Sigmoid colon (tissue), 7 donors: ENCODE results near the gene SCARF1. TPM values are rescaled to one million over a fixed set of nuclear protein-coding genes. Genes with fewer than 3 reads are reported as not detected.

Experiments used
- DNase-seq: peaks from one replicate; pipeline ENCODE4 v3.0.0-alpha.2; 2019
- H3K27ac ChIP-seq, 4 donors: fragments of 200-600 bp; sonication (generic); one replicate each; pipeline ENCODE4 v1.5.1; 2016 to 2019; ENCODE audit warnings: mild to moderate bottlenecking in 1 of 4
- H3K27me3 ChIP-seq, 3 donors: fragments of 200-600 bp; sonication (generic); one replicate each; pipeline ENCODE4 v1.5.1; 2019; ENCODE audit warnings: mild to moderate bottlenecking in 1 of 3
- H3K36me3 ChIP-seq, 4 donors: fragments of 200-600 bp; sonication (generic); one replicate each; pipeline ENCODE4 v1.5.1; 2016 to 2019
- H3K4me1 ChIP-seq, 4 donors: fragments of 200-600 bp; sonication (generic); one replicate each; pipeline ENCODE4 v1.5.1; 2017 to 2019
- H3K4me3 ChIP-seq, 4 donors: fragments of 200-600 bp; sonication (generic); one replicate each; pipeline ENCODE4 v1.5.1; 2017 to 2019; ENCODE audit warnings: mild to moderate bottlenecking in 2 of 4, moderate library complexity in 1 of 4
- H3K9me3 ChIP-seq, 4 donors: fragments of 200-600 bp in 3 of 4; sonication (generic) in 3 of 4; one replicate each; pipeline versions ENCODE4 v1.5.1 to v1.6.1; 2013 to 2019
- EP300 ChIP-seq, 4 donors: sonication (generic); formaldehyde crosslinking; IDR thresholded peaks; one replicate each; pipeline ENCODE4 v1.6.1; 2017; ENCODE audit warnings: antibody characterized with exemption in 4 of 4
- POLR2A ChIP-seq, 2 donors: fragments of 450-650 bp; IDR thresholded peaks; one replicate each; pipeline ENCODE4 v1.6.1; 2016; ENCODE audit warnings: antibody characterized with exemption in 2 of 2, mild to moderate bottlenecking in 2 of 2, moderate library complexity in 2 of 2
- POLR2AphosphoS5 ChIP-seq, 4 donors: sonication (generic); formaldehyde crosslinking; IDR thresholded peaks; one replicate each; pipeline ENCODE4 v1.6.1; 2017; ENCODE audit warnings: antibody characterized with exemption in 4 of 4
- WGBS, 2 donors: extraction: QIAGEN DNeasy Blood & Tissue Kit; methylation state at CpG; one replicate each; pipeline ENCODE4 v1.1.7; 2013; 5-methylcytosine and 5-hydroxymethylcytosine counted together
- intact Hi-C: fragments of 100-400 bp; cut with DNase I; formaldehyde crosslinking; loops from one replicate; pipeline ENCODE4 v1.15.1; 2023
- polyA plus RNA-seq, 3 donors: library from polyadenylated mRNA; stranded (reverse); fragments of 200-250 nt; gene quantifications; one replicate each; pipeline ENCODE4 v1.2.3, GENCODE V29; 2013
- total RNA-seq, 4 donors: library from RNA; depleted of rRNA; stranded (reverse); fragments of >200 nt; gene quantifications; one replicate each; pipeline ENCODE4 v1.1.0, GENCODE V29; 2016
- TF ChIP-seq, protein P1 (sequence below), 4 experiments: fragments of 450-650 bp in 3 of 4; fragments of 200-600 bp in 1 of 4; IDR thresholded peaks; one replicate each; pipeline ENCODE4 v1.5.1; 2016 to 2019; ENCODE audit warnings: antibody characterized with exemption in 4 of 4, mild to moderate bottlenecking in 3 of 4, moderate library complexity in 2 of 4
- donor health status: healthy with polysubstance abuse.
- donor health status: Bipolar disorder and iron deficiency.
- donor health status: healthy.

The SCARF1 gene
- total and polyA plus RNA-seq, 7 donors = 2.1 to 10.2 (median 5.4) TPM

DNA sequence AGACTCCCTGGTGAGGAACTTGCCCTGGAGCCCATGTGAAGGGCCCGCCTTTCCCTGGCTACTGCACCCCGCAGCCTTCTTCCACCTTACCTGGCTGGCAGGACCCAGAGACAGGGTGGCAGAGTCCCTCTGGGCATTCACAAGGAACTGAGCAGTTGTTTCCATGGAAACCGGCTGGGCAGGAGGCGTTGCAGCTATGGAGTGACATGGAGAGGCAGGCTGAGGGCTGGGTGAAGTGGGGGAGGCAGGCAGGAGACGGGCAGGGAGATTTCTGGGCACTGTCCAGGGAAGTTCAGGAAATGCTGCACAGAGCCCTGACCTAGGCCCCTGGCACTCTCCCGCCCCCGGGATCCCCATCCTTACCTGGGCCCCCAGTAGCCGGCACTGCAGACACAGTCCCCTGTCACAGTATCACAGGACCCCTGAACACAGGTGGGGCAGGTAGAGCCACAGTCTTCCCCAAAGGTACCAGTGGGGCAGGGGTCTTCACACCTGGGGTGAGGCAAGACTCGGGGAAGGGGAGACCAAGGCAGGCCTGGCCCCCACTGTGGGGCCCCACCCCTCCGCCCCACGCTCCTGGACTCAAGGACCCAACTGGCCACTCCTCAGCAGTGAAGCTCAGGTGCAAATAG, 5.9 kb downstream of the SCARF1 start:
- Histone ChIP-seq H3K27me3 (peaks cover 0 to 3% (median 0%) of the 10 kb centered on the region in 3 donors), H3K27ac (no peak overlapping the region), H3K9me3 (no peaks in the 10 kb centered on the region), H3K4me1 (peaks cover 0 to 13% (median 11%) of the 10 kb centered on the region in 4 donors), H3K4me3 (no peak overlapping the region), H3K36me3 (peaks cover 0 to 4% (median 0%) of the 10 kb centered on the region in 4 donors)
- no peak for DNase-seq
- intact Hi-C loops = no loop called here
- 59 to 82% methylated on average over 11 of the region's 11 CpGs for WGBS, 2 donors
- no peak for TF ChIP-seq POLR2AphosphoS5 (IDR thresholded peaks at IDR 0.05)
- TF ChIP-seq EP300 (IDR thresholded peaks at IDR 0.05) = no peak
- TF ChIP-seq, protein P1, sequence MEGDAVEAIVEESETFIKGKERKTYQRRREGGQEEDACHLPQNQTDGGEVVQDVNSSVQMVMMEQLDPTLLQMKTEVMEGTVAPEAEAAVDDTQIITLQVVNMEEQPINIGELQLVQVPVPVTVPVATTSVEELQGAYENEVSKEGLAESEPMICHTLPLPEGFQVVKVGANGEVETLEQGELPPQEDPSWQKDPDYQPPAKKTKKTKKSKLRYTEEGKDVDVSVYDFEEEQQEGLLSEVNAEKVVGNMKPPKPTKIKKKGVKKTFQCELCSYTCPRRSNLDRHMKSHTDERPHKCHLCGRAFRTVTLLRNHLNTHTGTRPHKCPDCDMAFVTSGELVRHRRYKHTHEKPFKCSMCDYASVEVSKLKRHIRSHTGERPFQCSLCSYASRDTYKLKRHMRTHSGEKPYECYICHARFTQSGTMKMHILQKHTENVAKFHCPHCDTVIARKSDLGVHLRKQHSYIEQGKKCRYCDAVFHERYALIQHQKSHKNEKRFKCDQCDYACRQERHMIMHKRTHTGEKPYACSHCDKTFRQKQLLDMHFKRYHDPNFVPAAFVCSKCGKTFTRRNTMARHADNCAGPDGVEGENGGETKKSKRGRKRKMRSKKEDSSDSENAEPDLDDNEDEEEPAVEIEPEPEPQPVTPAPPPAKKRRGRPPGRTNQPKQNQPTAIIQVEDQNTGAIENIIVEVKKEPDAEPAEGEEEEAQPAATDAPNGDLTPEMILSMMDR (IDR thresholded peaks at IDR 0.05) = no peak

DNA sequence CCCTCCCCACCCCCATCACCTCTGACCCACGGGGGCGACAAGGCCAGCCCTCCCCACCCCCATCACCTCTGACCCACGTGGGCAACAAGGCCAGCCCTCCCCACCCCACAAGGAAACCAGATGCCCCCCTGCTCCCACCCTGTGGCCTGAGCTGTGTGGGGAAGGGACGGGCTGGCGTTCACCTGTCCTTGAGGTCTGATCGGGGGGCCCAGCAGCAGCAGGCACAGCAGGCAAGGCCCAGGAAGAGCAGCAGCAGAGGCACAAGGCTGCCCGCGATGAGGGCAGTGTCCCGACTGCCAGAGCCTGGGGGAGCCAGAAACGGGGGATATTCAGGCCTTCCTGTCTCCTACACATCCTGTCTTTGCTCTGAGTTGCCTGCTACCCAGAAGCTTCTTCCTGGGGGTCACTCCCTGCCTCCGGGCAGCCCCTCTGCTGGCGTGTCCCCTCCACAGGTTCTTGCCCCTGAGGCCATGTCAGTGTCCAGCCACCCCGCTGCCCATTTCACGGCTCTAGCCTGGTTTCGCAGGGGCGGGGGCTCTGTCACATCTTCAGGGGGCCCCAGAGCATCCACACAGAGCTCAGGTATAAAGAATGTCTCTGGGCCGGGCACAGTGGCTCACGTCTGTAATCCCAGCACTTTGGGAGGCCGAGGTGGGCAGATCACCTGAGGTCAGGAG, 6.8 kb downstream of the SCARF1 start:
- Histone ChIP-seq H3K9me3 (no peaks in the 10 kb centered on the region), H3K4me1 (peaks cover 0 to 6% (median 6%) of the 10 kb centered on the region in 4 donors), H3K36me3 (peaks cover 0 to 4% (median 0%) of the 10 kb centered on the region in 4 donors), H3K27ac (no peak overlapping the region), H3K27me3 (peaks cover 0 to 3% (median 0%) of the 10 kb centered on the region in 3 donors), H3K4me3 (no peak overlapping the region)
- TF ChIP-seq POLR2A (IDR thresholded peaks at IDR 0.05) = no peak
- TF ChIP-seq, protein P1 (IDR thresholded peaks at IDR 0.05) = no peak
- no peak for TF ChIP-seq POLR2AphosphoS5 (IDR thresholded peaks at IDR 0.05)
- TF ChIP-seq EP300 (IDR thresholded peaks at IDR 0.05) = no peak
- 81 to 86% methylated on average over 19 of the region's 19 CpGs for WGBS, 2 donors
- intact Hi-C loops = no loop called here
- no peak for DNase-seq

DNA sequence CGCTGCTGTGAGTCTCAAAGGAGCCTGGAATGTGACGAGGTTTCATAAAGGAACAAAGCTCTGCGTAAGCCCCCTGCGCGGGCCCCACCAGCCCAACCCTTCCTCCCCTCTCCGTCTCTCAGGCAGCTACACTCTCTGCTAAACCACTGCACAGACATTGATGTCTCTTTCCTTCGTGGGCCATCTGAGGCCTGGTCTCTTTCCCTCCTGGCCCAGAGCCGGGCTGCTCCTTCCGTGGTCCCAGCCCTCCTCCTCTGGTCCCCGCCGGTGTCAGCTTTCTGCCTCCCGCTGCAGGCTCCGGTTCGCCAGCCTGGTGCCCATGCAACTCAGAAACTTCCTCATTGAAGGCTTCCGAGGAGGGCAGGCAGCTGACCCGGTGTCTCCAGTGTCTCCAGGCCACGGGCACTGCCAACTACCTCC, 7.4 kb downstream of the SCARF1 start:
- DNase-seq = no peak
- Histone ChIP-seq H3K36me3 (peaks cover 0 to 4% (median 0%) of the 10 kb centered on the region in 4 donors), H3K27ac (no peak overlapping the region), H3K27me3 (peaks cover 0 to 3% (median 0%) of the 10 kb centered on the region in 3 donors), H3K4me3 (no peak overlapping the region), H3K4me1 (peaks cover 0 to under 1% (median under 1%) of the 10 kb centered on the region in 4 donors), H3K9me3 (no peaks in the 10 kb centered on the region)
- no peak for TF ChIP-seq POLR2AphosphoS5 (IDR thresholded peaks at IDR 0.05)
- TF ChIP-seq POLR2A (IDR thresholded peaks at IDR 0.05) = no peak
- TF ChIP-seq, protein P1 (IDR thresholded peaks at IDR 0.05) = no peak
- no peak for TF ChIP-seq EP300 (IDR thresholded peaks at IDR 0.05)
- intact Hi-C loops = no loop called here
- WGBS, 2 donors = 77 to 87% methylated on average over 17 of the region's 17 CpGs

DNA sequence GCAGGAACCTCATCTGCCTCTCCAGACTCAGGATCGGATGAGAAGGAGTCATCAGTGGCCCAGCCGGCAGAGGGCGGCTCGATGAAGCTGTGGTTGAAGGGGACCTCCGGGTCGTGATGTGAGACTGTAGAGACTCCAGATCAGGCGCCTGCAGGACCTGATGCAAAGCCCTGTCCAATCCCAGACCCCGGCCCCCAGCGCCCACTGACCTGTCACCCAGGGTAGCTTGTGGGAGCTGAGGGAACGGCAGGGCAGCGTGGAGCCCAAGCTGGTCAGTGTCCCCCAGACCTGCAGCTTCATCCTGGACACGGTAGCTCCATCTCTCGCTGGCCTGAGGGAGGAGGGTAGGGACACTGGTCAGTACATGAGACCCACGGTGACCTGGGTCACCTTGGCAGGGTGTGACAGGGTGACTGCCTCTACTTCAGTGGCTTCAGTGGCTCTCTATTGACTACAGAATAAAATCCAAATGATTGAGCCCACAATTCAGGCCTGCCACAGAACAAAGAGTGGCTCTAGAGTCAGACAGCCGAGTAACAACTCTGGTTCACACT, 8.7 kb downstream of the SCARF1 start:
- WGBS, 2 donors = 86 to 88% methylated on average over 15 of the region's 15 CpGs

More for the DNA sequence above, 8.7 kb downstream of the SCARF1 start:
- Histone ChIP-seq H3K27ac (no peak overlapping the region), H3K9me3 (no peaks in the 10 kb centered on the region), H3K4me1 (no peaks in the 10 kb centered on the region), H3K27me3 (no peaks in the 10 kb centered on the region), H3K4me3 (no peak overlapping the region), H3K36me3 (peaks cover 0 to 4% (median 0%) of the 10 kb centered on the region in 4 donors)
- TF ChIP-seq EP300 (IDR thresholded peaks at IDR 0.05) (no peak), POLR2AphosphoS5 (IDR thresholded peaks at IDR 0.05) (no peak)
- TF ChIP-seq, protein P1 (IDR thresholded peaks at IDR 0.05) = no peak
- intact Hi-C loops = no loop called here
- DNase-seq = no peak
